PFSK-1 (cell line): ENCODE results near the gene GUCY1A2.

Experiments used
- POLR2AphosphoS5 ChIP-seq: IDR thresholded peaks from 2 replicates; pipeline ENCODE4 v1.6.1; 2012; ENCODE audit warnings: low read depth, mild to moderate bottlenecking, control low read depth, low read length, moderate library complexity
- REST ChIP-seq, 2 experiments: IDR thresholded peaks; 2 replicates each; pipeline versions ENCODE4 v1.6.1 to v1.8.0; 2011 to 2012; ENCODE audit warnings: low read depth in 2 of 2, low read length in 2 of 2, control low read depth in 1 of 2, inconsistent platforms in 1 of 2, mild to moderate bottlenecking in 1 of 2, moderate library complexity in 1 of 2; ENCODE audit not compliant: insufficient read depth in 1 of 2
- TAF1 ChIP-seq: IDR thresholded peaks from 2 replicates; pipeline ENCODE4 v1.6.1; 2012; ENCODE audit warnings: low read length, control low read depth, borderline replicate concordance; ENCODE audit not compliant: insufficient read depth

DNA sequence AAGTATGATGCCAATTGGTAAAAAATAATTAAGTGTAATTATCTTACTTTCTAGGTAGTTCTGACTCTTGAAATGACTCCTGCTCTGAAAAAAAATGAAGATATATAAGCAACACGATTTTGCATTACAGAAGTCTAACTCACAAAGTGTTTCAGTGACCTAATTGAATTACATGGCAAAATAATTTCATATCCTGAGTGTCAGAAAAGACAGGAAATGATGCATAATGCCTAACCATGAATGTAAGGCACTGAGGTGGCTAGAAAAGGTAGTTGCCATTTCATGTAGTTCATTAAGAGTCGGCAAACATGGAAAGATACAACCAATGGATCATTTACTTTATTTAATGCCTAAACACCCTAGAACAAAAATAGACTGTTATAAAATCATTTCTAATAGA is 113.5 kb downstream of the GUCY1A2 start:
- TF ChIP-seq REST (IDR thresholded peaks at IDR 0.05; ENCODE audit: insufficient read depth in 1 of 2, low read depth in 2 of 2, low read length in 2 of 2) (no peak), POLR2AphosphoS5 (no peak), TAF1 (peak; percentile 24; the same call in 1 of the 2 replicates)
